Measurements from ENCODE around the gene UBTD2. TPM values are rescaled to one million over a fixed set of nuclear protein-coding genes. Genes with fewer than 3 reads are reported as not detected.

Gene UBTD2
- total RNA-seq, 1 donor from 2014 or later: 18.8 TPM

DNA sequence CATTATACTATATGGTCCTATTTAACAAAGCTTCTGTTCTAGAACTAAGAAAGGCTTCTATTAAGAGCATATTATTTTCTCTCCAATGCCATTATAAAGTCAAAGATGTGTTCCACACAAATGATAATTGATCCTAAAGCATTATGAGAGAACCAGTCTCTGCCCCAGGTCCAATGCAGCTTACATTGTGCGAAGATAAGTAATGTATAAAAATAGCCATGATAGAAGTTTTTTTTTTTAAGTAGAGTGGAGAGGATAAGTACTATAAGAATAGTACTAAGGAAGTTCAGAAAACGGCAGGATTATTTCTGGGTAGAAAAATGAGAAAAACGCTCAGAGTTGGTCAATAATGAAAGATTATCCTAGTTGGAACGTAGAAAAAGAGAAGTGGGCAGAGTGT lies 15.6 kb downstream of the UBTD2 start:
- H3K4me1 ChIP-seq: peaks cover 12% of the 10 kb centered on the region
- intact Hi-C loops (cut with DNase I): no loop called here
- no peak overlapping the region for H3K27ac ChIP-seq
- H3K36me3 ChIP-seq: no peaks in the 10 kb centered on the region
- DNase-seq: no peak
- no peak overlapping the region for H3K4me3 ChIP-seq
- ATAC-seq: no peak
- no peaks in the 10 kb centered on the region for H3K27me3 ChIP-seq
- no peak for TF ChIP-seq CTCF (IDR thresholded peaks at IDR 0.05)
- no peaks in the 10 kb centered on the region for H3K9me3 ChIP-seq

- Histone ChIP-seq H3K27me3 (no peaks in the 10 kb centered on the region), H3K27ac (no peak overlapping the region), H3K4me3 (no peak overlapping the region), H3K9me3 (no peaks in the 10 kb centered on the region), H3K36me3 (no peaks in the 10 kb centered on the region), H3K4me1 (peaks cover 18% of the 10 kb centered on the region)
- TF ChIP-seq CTCF (IDR thresholded peaks at IDR 0.05): no peak
- ATAC-seq: peak; percentile 78
- intact Hi-C loops (cut with DNase I): no loop called here
- no peak for DNase-seq
These were observed 16.9 kb downstream of the UBTD2 start for GRCh38 chr5:172266676-172267092.

- H3K27ac ChIP-seq: no peak overlapping the region
- intact Hi-C loops (cut with DNase I): no loop called here
These were observed 17.4 kb downstream of the UBTD2 start for GRCh38 chr5:172266071-172266675.

GRCh38 chr5:172264815-172265395 lies 18.7 kb downstream of the UBTD2 start:
- intact Hi-C loops (cut with DNase I): no loop called here
- TF ChIP-seq CTCF (IDR thresholded peaks at IDR 0.05): no peak

More at GRCh38 chr5:172266071-172266675, 17.4 kb downstream of the UBTD2 start:
- no peaks in the 10 kb centered on the region for H3K27me3 ChIP-seq
- ATAC-seq: peak; percentile 49
- H3K36me3 ChIP-seq: no peaks in the 10 kb centered on the region
- TF ChIP-seq CTCF (IDR thresholded peaks at IDR 0.05): no peak
- no peak overlapping the region for H3K4me3 ChIP-seq
- peaks cover 21% of the 10 kb centered on the region for H3K4me1 ChIP-seq
- DNase-seq: no peak
- H3K9me3 ChIP-seq: no peaks in the 10 kb centered on the region

DNA sequence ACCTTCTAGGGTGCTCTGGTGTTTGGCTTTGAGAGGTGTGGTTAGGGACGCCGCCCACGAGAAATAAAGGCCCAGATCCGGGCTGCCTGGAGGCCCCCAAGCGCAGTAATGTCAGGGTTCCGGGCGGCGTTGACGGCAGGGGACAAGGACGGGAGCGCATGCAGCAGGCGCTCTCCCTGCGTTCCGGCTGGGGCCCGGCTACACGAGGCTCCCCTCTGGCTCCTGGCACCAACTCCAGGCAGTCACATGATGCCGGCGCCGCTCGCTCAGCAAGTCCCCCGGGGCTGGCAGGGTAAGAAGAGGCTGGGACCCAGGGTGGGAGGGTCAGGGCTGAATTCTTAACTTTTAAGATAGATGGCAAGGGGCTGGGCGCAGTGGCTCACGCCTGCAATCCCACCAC lies 28.1 kb downstream of the UBTD2 start:
- DNase-seq: no peak
- H3K36me3 ChIP-seq: no peaks in the 10 kb centered on the region
- intact Hi-C loops (cut with DNase I): no loop called here
- H3K4me1 ChIP-seq: no peaks in the 10 kb centered on the region
- no peak overlapping the region for H3K4me3 ChIP-seq
- no peaks in the 10 kb centered on the region for H3K27me3 ChIP-seq
- no peak for ATAC-seq
- no peaks in the 10 kb centered on the region for H3K9me3 ChIP-seq
- no peak for TF ChIP-seq CTCF (IDR thresholded peaks at IDR 0.05)
- H3K27ac ChIP-seq: no peak overlapping the region

More at GRCh38 chr5:172264815-172265395, 18.7 kb downstream of the UBTD2 start:
- peaks cover 21% of the 10 kb centered on the region for H3K4me1 ChIP-seq
- no peak overlapping the region for H3K27ac ChIP-seq
- DNase-seq (no peak), ATAC-seq (no peak)
- H3K4me3 ChIP-seq: no peak overlapping the region
- H3K27me3 ChIP-seq: no peaks in the 10 kb centered on the region
- no peaks in the 10 kb centered on the region for H3K9me3 ChIP-seq
- no peaks in the 10 kb centered on the region for H3K36me3 ChIP-seq

All from upper lobe of right lung (tissue), 1 donor.